Psoas muscle (tissue), 8 donors: ENCODE data around the gene CCDC15. TPM values are rescaled to one million over a fixed set of nuclear protein-coding genes. Genes with fewer than 3 reads are reported as not detected.
"Not testable (repeated sequence)": the region's sequence is repeated elsewhere in the genome, so short reads cannot be mapped to it uniquely, and the experiment has no call there.

Experiments
- ATAC-seq, 4 donors: fragments of 200-7000 bp; cut with Tn5 transposase; one replicate each; pipeline ENCODE4 v1.9.1; 2020; ENCODE audit warnings: moderate library complexity in 3 of 4, mild to moderate bottlenecking in 2 of 4
- DNase-seq, 2 donors: peaks; one replicate each; pipeline ENCODE4 v3.0.0-alpha.2; 2020
- H3K27ac ChIP-seq: fragments of 200-600 bp; one replicate; pipeline ENCODE4 v1.8.0; 2022
- H3K27me3 ChIP-seq, 3 donors: fragments of 200-600 bp in 1 of 3; one replicate each; pipeline versions ENCODE4 v1.6.1 to v1.8.0; 2013 to 2022; ENCODE audit warnings: low read length in 2 of 3, mild to moderate bottlenecking in 2 of 3, moderate library complexity in 1 of 3; ENCODE audit not compliant: insufficient read depth in 3 of 3
- H3K36me3 ChIP-seq, 2 donors: fragments of 200-600 bp in 1 of 2; one replicate each; pipeline versions ENCODE4 v1.6.1 to v1.8.0; 2013 to 2022; ENCODE audit warnings: low read depth in 1 of 2, mild to moderate bottlenecking in 1 of 2, moderate library complexity in 1 of 2; ENCODE audit not compliant: insufficient read depth in 1 of 2
- H3K4me1 ChIP-seq: fragments of 200-600 bp; one replicate; pipeline ENCODE4 v1.8.0; 2022
- H3K4me3 ChIP-seq: fragments of 200-600 bp; one replicate; pipeline ENCODE4 v1.8.0; 2022; ENCODE audit warnings: mild to moderate bottlenecking
- H3K9me3 ChIP-seq: fragments of 200-600 bp; one replicate; pipeline ENCODE4 v1.8.0; 2022
- CTCF ChIP-seq: fragments of 200-600 bp; IDR thresholded peaks from one replicate; pipeline ENCODE4 v1.8.0; 2022; ENCODE audit warnings: antibody characterized with exemption
- WGBS, 3 donors: extraction: QIAGEN DNeasy Blood & Tissue Kit; methylation state at CpG; one replicate each; pipeline versions ENCODE4 v1.1.6 to v1.1.7; 2013; 5-methylcytosine and 5-hydroxymethylcytosine counted together
- intact Hi-C, 2 donors: fragments of 100-400 bp; cut with DNase I; formaldehyde crosslinking; loops; one replicate each; pipeline versions ENCODE4 v1.11.0 to v1.14.2; 2022
- polyA plus RNA-seq, 3 donors: library from polyadenylated mRNA; stranded (reverse); fragments of 200-250 nt; gene quantifications; one replicate each; pipeline ENCODE4 v1.2.3, GENCODE V29; 2013
- total RNA-seq, 4 donors: library from RNA; stranded (reverse); fragmentation: NEBNext Ultra II Directional in 2 of 4; extraction: Animal tissue kit (Norgen Biotek cat#: 25700) in 2 of 4; gene quantifications; one replicate each; pipeline versions ENCODE4 v1.2.1 to v1.2.4, GENCODE V29; 2021 to 2023
- donor health status: healthy with polysubstance abuse.
- donor health status: DM: no; HTN: no; CAD: no; lungs with moderate emphysema.
- donor health status: Bipolar disorder and iron deficiency.
- donor health status: healthy.
- donor health status: DM: yes; HTN: yes; CAD: no.
- donor health status: DM: no; HTN: no; CAD: no.
- donor health status: DM: no; HTN: no; CAD: no.
- donor health status: DM: yes; HTN: yes; CAD: no.

Gene CCDC15
- total and polyA plus RNA-seq, 7 donors: 0.03 to 0.42 (median 0.22) TPM

GRCh38 chr11:125088576-125089455, 134.8 kb downstream of the CCDC15 start:
- H3K27ac ChIP-seq: no peak overlapping the region
- intact Hi-C loops: no loop called here
- no peak for TF ChIP-seq CTCF
- ATAC-seq: no peak
- no peak for DNase-seq
- no peaks in the 10 kb centered on the region for H3K9me3 ChIP-seq
- 81 to 86% (median 86%) methylated on average over 20 of the region's 20 CpGs for WGBS, 3 donors
- peaks cover 8% of the 10 kb centered on the region for H3K4me1 ChIP-seq
- H3K27me3 ChIP-seq: no peaks in the 10 kb centered on the region
- H3K4me3 ChIP-seq: no peak overlapping the region
- H3K36me3 ChIP-seq: no peaks in the 10 kb centered on the region

GRCh38 chr11:125089481-125089880, 135.5 kb downstream of the CCDC15 start:
- H3K36me3 ChIP-seq, H3K4me1 ChIP-seq, H3K4me3 ChIP-seq, intact Hi-C loops, H3K27me3 ChIP-seq, H3K9me3 ChIP-seq, DNase-seq, H3K27ac ChIP-seq, ATAC-seq: not testable (repeated sequence)
- 89 to 94% (median 94%) methylated on average over 12 to 31 of the region's 31 CpGs for WGBS, 3 donors

- H3K36me3 ChIP-seq: peaks cover 0 to 11% of the 10 kb centered on the region in 2 donors
- not testable (repeated sequence) for H3K9me3 ChIP-seq, H3K27me3 ChIP-seq, DNase-seq, H3K4me3 ChIP-seq, ATAC-seq, H3K27ac ChIP-seq, H3K4me1 ChIP-seq
- intact Hi-C loops: loop anchor here (5.0 kb wide), 2 partner anchors 52 to 337 kb away; no protein-coding TSS in a partner anchor
- WGBS, 3 donors: 75 to 81% (median 77%) methylated on average over 9 to 10 of the region's 10 CpGs
Measured at GRCh38 chr11:125090151-125090550, 136.1 kb downstream of the CCDC15 start.

- intact Hi-C loops: loop anchor here (5.0 kb wide), 2 partner anchors 51 to 336 kb away; no protein-coding TSS in a partner anchor
- DNase-seq (no peak), ATAC-seq (peak in 1 of 4 donors; percentile 31)
- Histone ChIP-seq H3K4me3 (no peak overlapping the region), H3K9me3 (no peaks in the 10 kb centered on the region), H3K36me3 (peaks cover 0 to 17% of the 10 kb centered on the region in 2 donors), H3K27me3 (no peaks in the 10 kb centered on the region), H3K27ac (no peak overlapping the region), H3K4me1 (peaks cover 8% of the 10 kb centered on the region)
- TF ChIP-seq CTCF: no peak
- 78 to 82% (median 79%) methylated on average over 6 of the region's 6 CpGs for WGBS, 3 donors
Measured at GRCh38 chr11:125090816-125091215, 136.8 kb downstream of the CCDC15 start.

Other genes starting within 250 kb of the CCDC15 start
- 1 to 10 TPM in 2 of 4 donors, under 1 TPM in 2; 0.89 to 2.1 (median 1.2) TPM for gene NRGN, start 214.3 kb upstream of the CCDC15 start, total RNA-seq
- gene NRGN, start 214.3 kb upstream of the CCDC15 start, polyA plus RNA-seq: 1 to 10 TPM in 2 of 3 donors, under 1 TPM in 1; 0.69 to 1.7 (median 1.0) TPM
- under 1 TPM; 0.30 to 0.58 (median 0.37) TPM for gene VSIG2, start 201.9 kb upstream of the CCDC15 start, total RNA-seq
- gene VSIG2, start 201.9 kb upstream of the CCDC15 start, polyA plus RNA-seq: under 1 TPM; 0.15 to 0.36 (median 0.17) TPM
- 10 to 100 TPM; 20.1 to 35.5 (median 28.8) TPM for gene ESAM, start 191.9 kb upstream of the CCDC15 start, total RNA-seq
- 10 to 100 TPM; 18.4 to 37.2 (median 26.2) TPM for gene ESAM, start 191.9 kb upstream of the CCDC15 start, polyA plus RNA-seq
- 1 to 10 TPM; 3.0 to 4.5 (median 4.1) TPM for gene MSANTD2, start 153.8 kb upstream of the CCDC15 start, total RNA-seq
- 1 to 10 TPM; 2.8 to 5.4 (median 4.0) TPM for gene MSANTD2, start 153.8 kb upstream of the CCDC15 start, polyA plus RNA-seq
- gene ROBO3, start 88.8 kb upstream of the CCDC15 start, total RNA-seq: 1 to 10 TPM; 1.7 to 3.2 (median 2.3) TPM
- gene ROBO3, start 88.8 kb upstream of the CCDC15 start, polyA plus RNA-seq: 1 to 10 TPM; 2.9 to 3.6 (median 3.3) TPM
- gene ROBO4, start 56.3 kb upstream of the CCDC15 start, total RNA-seq: 10 to 100 TPM; 14.9 to 17.5 (median 16.1) TPM
- 10 to 100 TPM in 1 of 3 donors, 1 to 10 TPM in 2; 5.4 to 10.2 (median 8.4) TPM for gene ROBO4, start 56.3 kb upstream of the CCDC15 start, polyA plus RNA-seq
- not detected for gene HEPN1, start 35.0 kb upstream of the CCDC15 start, total RNA-seq
- under 1 TPM in 2 of 3 donors, not detected in 1; 0.01 to 0.04 TPM for gene HEPN1, start 35.0 kb upstream of the CCDC15 start, polyA plus RNA-seq
- gene HEPACAM, start 18.2 kb upstream of the CCDC15 start, total RNA-seq: under 1 TPM in 2 of 4 donors, not detected in 2; 0.06 to 0.07 TPM
- gene HEPACAM, start 18.2 kb upstream of the CCDC15 start, polyA plus RNA-seq: under 1 TPM; 0.05 to 0.25 (median 0.08) TPM
- 1 to 10 TPM; 1.2 to 1.9 (median 1.7) TPM for gene SLC37A2, start 109.1 kb downstream of the CCDC15 start, total RNA-seq
- under 1 TPM; 0.30 to 0.47 (median 0.31) TPM for gene SLC37A2, start 109.1 kb downstream of the CCDC15 start, polyA plus RNA-seq
- 10 to 100 TPM in 1 of 4 donors, 1 to 10 TPM in 3; 4.9 to 12.1 (median 5.9) TPM for gene TMEM218, start 157.4 kb downstream of the CCDC15 start, total RNA-seq
- gene TMEM218, start 157.4 kb downstream of the CCDC15 start, polyA plus RNA-seq: 10 to 100 TPM; 13.6 to 30.3 (median 18.4) TPM
- gene PKNOX2, start 210.5 kb downstream of the CCDC15 start, total RNA-seq: 10 to 100 TPM; 14.5 to 30.5 (median 26.4) TPM
- 1 to 10 TPM; 1.8 to 8.8 (median 4.1) TPM for gene PKNOX2, start 210.5 kb downstream of the CCDC15 start, polyA plus RNA-seq